ENCODE results near the gene NUPR1.
A peak's percentile ranks its signal among the peaks of the same experiment; 100 is the strongest.
"Not testable (repeated sequence)": the region's sequence is repeated elsewhere in the genome, so short reads cannot be mapped to it uniquely, and the experiment has no call there.

The NUPR1 gene

DNA sequence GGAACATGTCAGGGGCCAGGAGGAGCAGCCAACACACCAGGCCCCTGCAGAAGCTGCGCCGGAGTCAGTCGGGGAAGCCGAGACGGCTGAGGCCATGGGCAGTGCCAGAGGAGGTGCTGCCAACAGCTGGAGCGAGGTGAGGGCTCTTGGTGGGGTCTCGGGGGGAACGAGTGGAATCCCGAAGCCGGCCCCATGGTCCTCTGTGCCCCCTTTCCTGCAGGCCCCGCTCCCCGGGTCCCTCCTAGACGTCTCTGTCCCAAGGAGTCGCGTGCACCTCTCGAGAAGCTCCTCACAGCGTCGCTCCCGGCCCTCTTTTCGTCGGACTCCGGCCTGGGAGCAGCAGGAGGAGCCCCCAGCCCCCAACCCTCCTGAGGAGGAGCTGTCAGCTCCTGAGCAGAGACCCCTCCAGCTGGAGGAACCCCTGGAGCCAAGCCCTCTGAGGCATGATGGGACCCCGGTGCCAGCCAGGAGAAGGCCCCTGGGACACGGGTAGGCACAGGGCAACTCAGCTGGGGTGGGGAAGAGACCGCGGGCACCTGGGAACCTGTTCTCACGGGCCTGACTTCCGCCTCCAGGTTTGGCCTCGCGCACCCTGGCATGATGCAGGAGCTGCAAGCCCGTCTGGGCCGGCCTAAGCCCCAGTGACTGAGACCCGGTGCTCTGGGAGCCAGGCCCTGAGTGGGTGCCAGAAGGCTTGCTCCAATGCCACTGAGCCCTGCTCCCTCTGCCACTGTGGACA is 40.7 kb downstream of the NUPR1 start:
- no peak for DNase-seq

DNA sequence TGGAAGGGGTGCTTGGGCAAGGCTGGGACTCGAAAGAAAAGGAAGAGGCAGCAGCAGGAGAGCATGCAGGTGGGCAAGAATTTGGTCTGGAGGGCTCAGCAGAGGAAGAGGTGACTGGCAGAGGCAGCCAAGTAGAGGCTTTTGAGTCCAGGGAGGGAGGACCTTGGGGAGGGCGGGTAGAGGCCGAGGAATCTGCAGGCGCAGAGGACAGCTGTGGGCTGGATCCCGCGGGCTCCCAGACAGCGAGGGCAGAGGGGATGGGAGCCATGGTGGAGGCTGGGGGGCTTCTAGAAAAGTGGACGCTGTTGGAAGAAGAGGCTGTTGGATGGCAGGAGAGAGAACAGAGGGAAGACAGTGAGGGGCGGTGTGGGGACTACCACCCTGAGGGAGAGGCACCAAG is 41.4 kb downstream of the NUPR1 start:
- no peak for DNase-seq

DNA sequence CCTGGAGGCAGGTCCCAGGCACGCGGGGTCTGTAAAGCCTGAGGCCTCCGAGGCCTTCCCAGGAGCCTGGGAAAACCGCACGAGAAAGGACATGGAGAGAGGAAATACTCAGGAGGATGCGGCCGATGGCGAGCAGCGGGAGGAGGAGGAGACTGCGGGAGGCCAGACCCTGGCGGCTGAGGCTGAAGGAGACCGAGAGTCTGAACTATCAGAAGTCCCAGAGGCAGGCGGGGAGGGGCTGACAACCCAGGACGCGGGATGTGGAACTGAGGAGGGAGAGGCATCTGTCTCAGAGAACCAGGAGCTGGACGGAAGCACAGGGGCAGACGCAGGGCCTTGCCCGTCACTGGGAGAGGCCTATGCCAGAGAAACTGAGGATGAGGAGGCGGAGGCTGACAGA is 41.9 kb downstream of the NUPR1 start:
- no peak for DNase-seq

DNA sequence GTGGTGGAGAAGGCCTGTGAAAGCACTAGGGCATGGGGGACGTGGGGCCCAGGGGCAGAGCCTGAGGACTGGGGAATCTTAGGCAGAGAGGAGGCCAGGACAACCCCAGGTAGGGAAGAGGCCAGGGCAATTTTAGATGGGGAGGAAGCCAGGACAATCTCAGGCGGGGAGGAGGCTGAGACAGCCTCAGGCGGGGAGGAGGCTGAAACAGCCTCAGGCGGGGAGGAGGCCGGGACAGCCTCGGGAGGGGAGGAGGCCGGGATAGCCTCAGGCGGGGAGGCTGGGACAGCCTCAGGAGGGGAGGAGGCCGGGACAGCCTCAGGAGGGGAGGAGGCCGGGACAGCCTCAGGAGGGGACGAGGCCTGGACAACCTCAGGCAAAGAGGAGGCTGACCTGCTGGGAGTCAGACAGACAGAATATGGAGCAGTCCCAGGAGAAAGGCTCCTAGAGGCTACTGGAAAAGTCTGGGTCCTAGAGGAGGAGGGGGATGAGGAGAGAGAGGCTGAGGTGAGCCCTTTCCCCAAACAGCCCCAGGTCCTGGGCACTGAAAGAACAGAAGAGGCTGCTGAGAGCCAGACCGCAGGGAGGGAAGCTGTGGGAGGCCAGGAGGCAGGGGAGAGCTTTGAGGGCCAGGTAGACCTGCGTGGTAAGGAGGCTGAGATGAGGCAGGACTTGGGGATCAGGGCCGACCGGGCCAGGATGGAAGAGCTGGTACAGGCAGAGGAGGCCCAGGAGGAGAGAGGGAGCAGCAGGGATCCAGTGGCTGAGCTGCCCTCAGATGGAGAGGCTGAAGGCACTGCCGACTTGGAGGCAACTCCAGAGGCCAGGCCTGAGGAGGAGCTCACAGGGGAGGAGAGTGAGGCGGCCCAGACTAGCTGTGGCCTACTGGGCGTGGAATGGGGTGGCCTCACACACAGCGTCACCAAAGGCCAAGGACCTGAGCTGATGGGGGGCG is 42.7 kb downstream of the NUPR1 start:
- no peak for DNase-seq

DNA sequence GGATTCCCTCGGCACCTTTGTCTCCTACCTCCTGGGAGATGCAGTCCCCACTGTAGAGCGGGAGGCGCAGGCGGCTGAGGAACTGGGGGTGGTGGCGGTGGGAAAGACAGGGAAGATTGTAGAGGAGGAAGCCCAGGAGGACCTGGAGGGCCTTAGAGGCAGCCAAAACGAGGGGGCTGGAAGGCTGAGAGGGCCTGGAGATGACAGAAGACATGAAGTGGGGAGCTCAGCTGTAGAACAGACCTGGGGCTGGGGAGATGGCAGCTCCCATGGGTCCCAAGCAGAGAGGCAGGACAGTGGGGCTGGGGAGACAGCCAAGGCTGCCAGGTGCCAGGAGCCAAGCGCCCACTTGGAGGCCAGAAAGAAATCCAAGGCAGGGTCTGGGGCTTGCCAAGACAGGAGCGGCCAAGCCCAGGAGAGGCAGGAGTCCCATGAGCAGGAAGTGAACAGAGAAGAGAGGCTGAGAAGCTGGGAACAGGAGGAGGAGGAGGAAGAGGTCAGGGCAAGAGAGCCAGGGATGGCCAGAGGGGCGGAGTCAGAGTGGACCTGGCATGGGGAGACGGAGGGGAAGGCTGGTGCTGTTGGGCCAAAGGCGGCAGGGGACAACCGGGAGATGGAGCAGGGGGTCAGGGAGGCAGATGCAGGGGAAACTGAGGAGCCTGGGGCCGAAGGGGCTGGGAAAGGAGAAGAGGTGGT is 43.5 kb downstream of the NUPR1 start:
- DNase-seq, result no peak

DNA sequence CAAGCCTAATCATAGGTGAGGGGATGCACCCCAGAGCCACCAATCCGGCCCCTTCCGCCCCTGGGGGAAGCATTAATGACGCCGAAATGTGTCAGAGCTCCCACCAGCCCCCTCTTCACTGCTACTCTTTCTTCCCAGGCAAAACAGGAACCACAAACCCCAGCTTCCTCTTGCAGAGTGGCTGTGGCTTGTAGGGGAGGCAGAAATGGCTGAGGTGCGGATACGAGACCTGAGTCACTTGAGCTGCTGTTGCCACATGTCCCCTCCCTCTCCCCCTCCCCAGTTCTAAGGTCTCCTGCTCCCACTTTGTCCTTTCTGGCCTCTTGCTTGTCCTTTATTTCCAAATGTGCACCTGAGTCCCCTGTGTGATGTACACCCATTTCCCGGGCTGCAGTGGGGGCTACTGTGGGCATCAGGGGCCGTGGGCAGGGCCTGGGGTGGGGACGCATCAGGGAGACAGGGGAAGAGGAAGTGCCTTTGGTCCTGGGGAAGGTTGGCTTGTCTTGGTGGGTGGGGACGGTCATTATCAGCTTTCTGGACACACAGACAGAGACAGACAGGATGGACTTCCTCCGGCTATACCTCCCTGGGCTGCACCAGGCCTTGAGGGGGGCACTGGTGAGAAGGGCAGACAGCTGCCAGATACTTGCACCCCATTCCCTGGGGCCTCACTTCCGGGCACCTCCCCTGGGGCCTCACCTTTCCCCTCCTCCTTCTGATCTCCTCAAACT is 44.5 kb downstream of the NUPR1 start, which contains the start of gene APOBR:
Gene APOBR (plus strand): TSS at position 523 of the 731 bp plus-strand sequence. CDS start 39 bp downstream, at position 562.
- peak; percentile 81 for DNase-seq

DNA sequence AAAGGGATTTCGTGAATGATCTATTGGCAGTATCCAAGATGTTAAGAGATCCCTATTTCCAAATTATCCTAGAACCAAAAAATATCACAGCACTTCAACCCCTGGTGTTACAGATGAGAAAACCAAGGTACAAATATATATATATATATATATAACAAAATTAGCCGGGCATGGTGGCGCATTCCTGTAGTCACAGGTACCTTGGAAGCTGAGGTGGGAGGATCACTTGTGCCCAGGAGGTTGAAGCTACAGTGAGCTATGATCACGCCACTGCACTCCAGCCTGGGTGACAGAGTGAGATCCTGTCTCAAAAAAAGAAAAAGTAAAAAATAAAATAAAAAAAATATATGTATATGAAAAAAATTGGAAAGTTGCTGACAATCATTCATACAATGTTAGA is 46.3 kb downstream of the NUPR1 start:
- DNase-seq, result no peak

DNA sequence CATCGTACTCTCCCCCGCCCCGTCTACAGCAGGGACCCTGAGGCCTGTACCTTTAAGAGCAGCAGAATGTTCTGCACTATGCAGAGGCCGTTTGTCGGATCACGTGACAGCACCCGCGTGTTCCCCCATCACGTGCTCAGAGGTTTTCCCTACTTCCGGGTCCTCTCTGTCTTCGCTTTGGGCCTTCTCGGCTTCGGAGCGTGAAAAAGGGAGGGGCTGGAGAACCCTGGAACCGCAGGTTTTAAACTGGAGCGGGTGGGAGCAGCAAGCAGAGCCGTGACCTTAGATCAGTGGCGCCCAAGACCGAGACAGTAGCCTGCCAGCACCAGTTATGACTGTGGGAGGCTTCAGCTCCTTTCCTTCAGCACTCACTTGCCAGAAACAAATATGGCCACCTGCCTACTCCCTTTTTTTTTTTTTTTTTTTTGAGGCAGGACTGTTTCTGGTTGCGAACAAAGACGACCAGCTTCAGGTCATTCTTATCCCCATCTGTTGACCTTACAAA is 46.8 kb downstream of the NUPR1 start, which contains the start of gene CLN3:
Gene CLN3 (minus strand): TSS at position 105 of the 505 bp plus-strand sequence. CDS start 315 bp downstream, outside the sequence.
- DNase-seq, result peak; percentile 86

DNA sequence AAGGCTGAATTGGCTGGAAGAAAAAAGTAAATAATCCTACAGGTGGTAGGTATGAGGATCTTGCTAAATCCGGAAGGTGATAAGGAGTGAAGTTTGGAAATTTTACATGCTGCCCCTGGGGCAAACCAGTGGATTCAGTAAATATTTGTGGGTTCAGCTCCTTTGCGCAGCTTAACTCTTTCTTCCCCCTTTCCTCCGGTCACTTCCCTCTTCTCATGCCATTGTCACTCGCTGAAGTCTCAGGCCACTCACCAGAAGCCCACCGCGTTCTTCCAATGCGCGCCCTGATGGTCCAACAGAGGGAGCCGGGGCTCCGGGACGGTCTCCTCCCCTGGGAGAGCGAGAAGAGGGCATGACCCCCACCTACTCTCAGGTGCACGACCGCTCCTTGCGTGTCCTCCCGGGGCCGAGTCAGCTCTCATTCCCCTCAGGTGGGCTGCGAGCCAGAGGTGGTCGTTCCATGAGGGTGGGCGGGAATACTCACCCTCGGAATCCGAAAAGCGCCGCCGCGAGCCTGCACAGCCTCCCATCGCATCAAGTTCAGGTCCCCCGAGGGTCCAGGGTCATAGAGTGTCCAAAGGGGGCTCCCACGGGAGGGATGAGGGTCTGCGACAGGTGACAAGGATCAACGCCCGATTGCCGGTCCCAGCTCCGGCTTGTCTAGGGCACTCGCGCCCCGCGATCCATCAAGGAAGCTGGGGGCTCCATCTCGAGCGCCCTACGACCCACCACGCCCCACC is 47.4 kb downstream of the NUPR1 start:
- no peak for DNase-seq

DNA sequence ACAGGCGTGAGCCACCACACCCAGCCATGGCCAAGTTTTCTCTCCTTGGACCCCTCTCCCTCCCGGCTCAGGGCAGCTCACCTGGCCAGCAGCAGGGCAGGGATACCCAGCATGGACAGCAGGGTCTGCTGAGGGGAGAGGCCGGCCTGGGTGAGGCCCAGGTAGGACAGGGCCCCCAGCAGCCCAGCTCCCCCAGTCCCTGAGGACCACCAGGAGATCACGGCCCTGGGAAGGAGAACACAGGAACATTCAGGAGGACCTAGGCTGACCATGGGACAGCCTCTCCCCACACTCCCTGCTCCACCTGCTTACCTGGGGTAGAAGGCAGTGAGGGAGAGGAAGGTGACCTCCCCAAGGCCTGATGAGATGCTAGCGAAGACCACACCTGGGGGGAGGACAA is 52.5 kb downstream of the NUPR1 start:
- no peak for DNase-seq

DNA sequence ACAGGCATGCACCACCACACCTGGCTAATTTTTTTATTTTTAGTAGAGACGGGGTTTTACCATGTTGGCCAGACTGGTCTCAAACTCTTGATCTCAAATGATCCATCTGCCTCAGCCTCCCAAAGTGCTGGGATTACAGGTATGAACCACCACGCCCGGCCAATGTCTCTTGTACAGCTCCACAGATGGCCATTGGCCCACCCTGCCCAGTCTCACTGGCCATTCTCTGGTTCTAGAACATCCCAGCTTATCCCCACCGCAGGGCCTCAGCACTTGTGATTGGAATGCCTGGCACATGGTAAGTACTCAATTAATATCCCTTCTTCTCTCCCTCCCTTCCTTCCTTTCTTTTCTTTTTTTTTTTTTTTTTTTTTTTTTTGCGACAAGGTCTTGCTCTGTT is 55.4 kb downstream of the NUPR1 start:
- not testable (repeated sequence) for DNase-seq
